ENCODE data around the gene ERICH2.

ERICH2 gene

GRCh38 chr2:170770606-170771420 is 635 bp downstream of the ERICH2 start (continued):
- no peak for TF ChIP-seq ZNF585B (tag by site-specific recombination; IDR thresholded peaks at IDR 0.05)
- no peak for TF ChIP-seq ZNF112 (tag by site-specific recombination; IDR thresholded peaks at IDR 0.05)
- TF ChIP-seq, protein P1, sequence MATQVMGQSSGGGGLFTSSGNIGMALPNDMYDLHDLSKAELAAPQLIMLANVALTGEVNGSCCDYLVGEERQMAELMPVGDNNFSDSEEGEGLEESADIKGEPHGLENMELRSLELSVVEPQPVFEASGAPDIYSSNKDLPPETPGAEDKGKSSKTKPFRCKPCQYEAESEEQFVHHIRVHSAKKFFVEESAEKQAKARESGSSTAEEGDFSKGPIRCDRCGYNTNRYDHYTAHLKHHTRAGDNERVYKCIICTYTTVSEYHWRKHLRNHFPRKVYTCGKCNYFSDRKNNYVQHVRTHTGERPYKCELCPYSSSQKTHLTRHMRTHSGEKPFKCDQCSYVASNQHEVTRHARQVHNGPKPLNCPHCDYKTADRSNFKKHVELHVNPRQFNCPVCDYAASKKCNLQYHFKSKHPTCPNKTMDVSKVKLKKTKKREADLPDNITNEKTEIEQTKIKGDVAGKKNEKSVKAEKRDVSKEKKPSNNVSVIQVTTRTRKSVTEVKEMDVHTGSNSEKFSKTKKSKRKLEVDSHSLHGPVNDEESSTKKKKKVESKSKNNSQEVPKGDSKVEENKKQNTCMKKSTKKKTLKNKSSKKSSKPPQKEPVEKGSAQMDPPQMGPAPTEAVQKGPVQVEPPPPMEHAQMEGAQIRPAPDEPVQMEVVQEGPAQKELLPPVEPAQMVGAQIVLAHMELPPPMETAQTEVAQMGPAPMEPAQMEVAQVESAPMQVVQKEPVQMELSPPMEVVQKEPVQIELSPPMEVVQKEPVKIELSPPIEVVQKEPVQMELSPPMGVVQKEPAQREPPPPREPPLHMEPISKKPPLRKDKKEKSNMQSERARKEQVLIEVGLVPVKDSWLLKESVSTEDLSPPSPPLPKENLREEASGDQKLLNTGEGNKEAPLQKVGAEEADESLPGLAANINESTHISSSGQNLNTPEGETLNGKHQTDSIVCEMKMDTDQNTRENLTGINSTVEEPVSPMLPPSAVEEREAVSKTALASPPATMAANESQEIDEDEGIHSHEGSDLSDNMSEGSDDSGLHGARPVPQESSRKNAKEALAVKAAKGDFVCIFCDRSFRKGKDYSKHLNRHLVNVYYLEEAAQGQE (tag by site-specific recombination; IDR thresholded peaks at IDR 0.05): no peak
- TF ChIP-seq, protein P2, sequence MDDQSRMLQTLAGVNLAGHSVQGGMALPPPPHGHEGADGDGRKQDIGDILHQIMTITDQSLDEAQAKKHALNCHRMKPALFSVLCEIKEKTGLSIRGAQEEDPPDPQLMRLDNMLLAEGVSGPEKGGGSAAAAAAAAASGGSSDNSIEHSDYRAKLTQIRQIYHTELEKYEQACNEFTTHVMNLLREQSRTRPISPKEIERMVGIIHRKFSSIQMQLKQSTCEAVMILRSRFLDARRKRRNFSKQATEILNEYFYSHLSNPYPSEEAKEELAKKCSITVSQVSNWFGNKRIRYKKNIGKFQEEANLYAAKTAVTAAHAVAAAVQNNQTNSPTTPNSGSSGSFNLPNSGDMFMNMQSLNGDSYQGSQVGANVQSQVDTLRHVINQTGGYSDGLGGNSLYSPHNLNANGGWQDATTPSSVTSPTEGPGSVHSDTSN (CRISPR knock-in tag; IDR thresholded peaks at IDR 0.05): no peak
- peak; percentile 65 for TF ChIP-seq CTCF (tag by site-specific recombination; IDR thresholded peaks at IDR 0.05)
- no peak; the same call in 1 of the 2 replicates for TF ChIP-seq SP2 (tag by site-specific recombination; IDR thresholded peaks at IDR 0.05)
- TF ChIP-seq ZBTB17 (tag by site-specific recombination; IDR thresholded peaks at IDR 0.05): peak; percentile 83
- TF ChIP-seq ZFP3 (tag by site-specific recombination; IDR thresholded peaks at IDR 0.05; ENCODE audit: low read depth): no peak
- TF ChIP-seq GLI4 (tag by site-specific recombination; IDR thresholded peaks at IDR 0.05): no peak
- TF ChIP-seq ZBTB21 (tag by site-specific recombination; IDR thresholded peaks at IDR 0.05): no peak
- TF ChIP-seq ZBTB10 (tag by site-specific recombination; IDR thresholded peaks at IDR 0.05): peak; percentile 36; the same call in 1 of the 2 replicates
- TF ChIP-seq TSHZ1 (tag by site-specific recombination; IDR thresholded peaks at IDR 0.05; ENCODE audit: borderline replicate concordance): no peak
- TF ChIP-seq ZNF654 (tag by site-specific recombination; IDR thresholded peaks at IDR 0.05; ENCODE audit: low read depth): no peak
- TF ChIP-seq ZNF76 (tag by site-specific recombination; IDR thresholded peaks at IDR 0.05; ENCODE audit: borderline replicate concordance, low read depth): peak; percentile 82
- TF ChIP-seq SCRT2 (tag by site-specific recombination; IDR thresholded peaks at IDR 0.05): no peak
- no peak for TF ChIP-seq ZNF560 (tag by site-specific recombination; IDR thresholded peaks at IDR 0.05; ENCODE audit: borderline replicate concordance)
- TF ChIP-seq ZNF571 (tag by site-specific recombination; IDR thresholded peaks at IDR 0.05): no peak
- TF ChIP-seq ZNF10 (tag by site-specific recombination; IDR thresholded peaks at IDR 0.05): no peak
- no peak for TF ChIP-seq HIC1 (tag by site-specific recombination; IDR thresholded peaks at IDR 0.05)
- TF ChIP-seq RBAK (tag by site-specific recombination; IDR thresholded peaks at IDR 0.05): no peak
- TF ChIP-seq ZNF600 (tag by site-specific recombination; IDR thresholded peaks at IDR 0.05): peak; percentile 87
- 0 out of 2 replicates have a peak, but pooled peaks have one; percentile 22 for TF ChIP-seq ZNF843 (tag by site-specific recombination; IDR thresholded peaks at IDR 0.05)

All from HEK293 (cell line).